ENCODE data around the gene PLTP.
"Not testable (repeated sequence)": the region's sequence is repeated elsewhere in the genome, so short reads cannot be mapped to it uniquely, and the experiment has no call there.

Gene PLTP

GRCh38 chr20:45911486-45912343 lies at the start of gene PLTP:
Gene PLTP, minus strand, starts transcription at chr20:45912155. Its CDS starts 703 bp downstream, at chr20:45911452.
- DNase-seq (ENCODE audit: low spot score), result no peak

DNA sequence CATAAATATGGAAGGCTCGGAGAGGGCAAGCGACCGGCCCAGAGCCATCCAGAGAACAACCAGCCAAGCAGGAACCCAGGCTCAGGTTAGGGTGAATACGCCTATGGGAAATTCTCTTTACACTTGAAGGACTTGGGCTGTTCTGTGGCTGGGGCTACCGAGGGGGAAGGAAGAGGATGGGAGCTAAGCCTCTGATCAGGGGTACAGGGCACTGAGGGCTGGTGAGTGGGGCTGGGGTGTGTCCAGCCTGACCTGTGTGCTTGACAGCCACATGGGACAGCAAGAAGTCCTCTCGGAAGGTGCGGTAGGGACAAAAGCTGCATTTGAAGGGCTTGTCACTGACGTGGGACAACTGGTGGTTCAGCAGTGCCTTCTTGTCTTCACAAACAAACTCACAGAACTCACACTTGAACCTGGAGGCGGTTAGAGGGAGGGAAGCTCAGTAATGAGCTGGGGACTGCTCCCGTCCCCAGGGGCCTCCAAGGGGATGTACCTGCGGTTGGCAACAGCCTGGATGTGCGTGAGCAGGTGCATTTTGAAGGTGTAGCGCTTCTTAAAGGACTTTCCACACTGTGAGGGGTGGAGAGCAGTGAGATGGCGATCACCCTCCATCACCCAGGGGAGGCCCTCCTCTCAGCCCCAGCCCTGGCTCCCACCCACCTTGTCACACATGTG lies 48.1 kb upstream of the PLTP start:
- DNase-seq (ENCODE audit: low spot score), result no peak

DNA sequence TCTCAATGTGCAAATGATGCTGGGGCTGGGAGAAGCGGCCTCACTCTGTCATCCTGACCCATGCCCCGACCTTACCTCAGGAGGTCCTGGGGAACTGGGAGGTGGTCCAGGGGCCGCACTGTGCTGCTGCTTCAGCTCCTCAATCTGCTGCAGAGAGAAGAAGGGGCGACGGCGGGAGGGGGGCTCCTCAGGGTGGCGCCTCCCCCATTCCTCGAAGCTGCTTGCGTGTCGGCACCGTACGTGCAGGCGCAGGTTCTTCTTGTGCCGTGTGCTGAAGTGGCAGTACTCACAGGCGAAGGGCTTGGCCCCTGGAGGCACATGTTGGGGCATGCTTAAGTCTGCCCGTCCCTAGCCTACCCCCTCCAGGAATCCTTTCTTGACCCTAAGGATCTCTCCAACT lies 47.2 kb upstream of the PLTP start:
- DNase-seq (ENCODE audit: low spot score), result no peak

GRCh38 chr20:45958593-45958992 lies 46.6 kb upstream of the PLTP start:
- no peak for DNase-seq (ENCODE audit: low spot score)

- DNase-seq (ENCODE audit: low spot score), result no peak
These were observed 45.3 kb upstream of the PLTP start for GRCh38 chr20:45957021-45957941.

- DNase-seq (ENCODE audit: low spot score), result not testable (repeated sequence)
These were observed 44.4 kb upstream of the PLTP start for GRCh38 chr20:45956326-45956725.

GRCh38 chr20:45953672-45954071 lies 41.7 kb upstream of the PLTP start:
- DNase-seq (ENCODE audit: low spot score), result no peak

DNA sequence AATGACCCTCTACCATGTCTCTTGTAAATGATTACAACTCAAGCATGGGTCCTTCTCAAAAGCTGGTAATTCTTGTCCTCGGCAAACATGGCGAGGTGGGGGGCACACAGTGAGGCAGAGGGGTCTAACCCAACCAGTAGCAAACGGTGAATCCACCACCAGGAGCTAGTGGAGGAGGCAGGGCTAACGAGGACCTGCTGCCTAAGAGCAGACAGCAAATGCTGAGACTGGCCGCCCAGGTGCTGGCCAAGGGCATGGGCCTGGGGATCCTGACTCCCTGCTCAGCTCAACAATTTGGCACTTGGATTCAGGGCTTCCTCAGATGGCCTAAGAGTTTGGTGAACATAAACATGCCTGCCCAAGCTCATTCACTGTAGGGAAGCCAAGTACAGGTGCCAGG lies 40.9 kb upstream of the PLTP start:
- no peak for DNase-seq (ENCODE audit: low spot score)

GRCh38 chr20:45951925-45952834 lies 40.2 kb upstream of the PLTP start:
- no peak for DNase-seq (ENCODE audit: low spot score)

- DNase-seq (ENCODE audit: low spot score), result no peak
These were observed 38.3 kb upstream of the PLTP start for GRCh38 chr20:45950330-45950646.

- no peak for DNase-seq (ENCODE audit: low spot score)
These were observed 37.8 kb upstream of the PLTP start for GRCh38 chr20:45949542-45950329.

DNA sequence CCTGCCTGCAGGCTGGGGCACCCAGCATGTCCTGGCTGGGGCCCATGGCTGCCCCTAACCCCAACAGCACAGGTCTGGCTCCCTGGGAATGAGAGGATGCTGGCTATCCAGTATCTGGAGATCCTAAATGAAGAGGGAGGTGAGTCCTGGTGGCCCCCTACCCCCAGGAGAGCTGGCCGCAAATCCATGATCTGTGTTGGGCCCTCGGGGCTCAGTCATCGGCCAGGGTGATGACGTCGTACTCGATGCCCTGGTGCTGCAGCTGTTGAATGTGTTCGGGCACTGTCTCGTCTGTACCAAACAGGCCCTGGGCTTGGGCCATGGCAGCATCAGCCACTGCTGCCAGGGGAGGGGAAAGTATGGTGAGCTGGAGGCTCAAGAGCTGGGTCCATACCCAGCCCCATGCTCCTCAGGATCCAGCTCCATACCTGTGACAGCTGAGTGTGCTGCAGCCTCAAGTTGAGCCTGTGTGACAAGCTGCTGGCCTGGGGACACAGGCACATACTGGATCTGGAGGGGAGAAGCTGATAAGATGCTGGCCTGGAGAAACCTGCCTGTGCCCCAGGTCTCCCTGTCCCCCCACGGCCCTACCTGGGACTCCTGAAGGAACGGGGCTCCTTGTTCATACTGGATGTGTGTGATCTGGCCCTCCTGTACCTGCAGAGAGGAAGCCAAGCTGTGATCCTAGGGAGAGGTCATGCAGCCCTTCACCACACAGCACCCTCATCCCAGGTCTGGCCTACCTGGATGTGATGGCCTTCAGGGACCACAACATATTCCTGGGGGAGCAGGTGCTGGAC lies 37.0 kb upstream of the PLTP start:
- no peak for DNase-seq (ENCODE audit: low spot score)

GRCh38 chr20:45948261-45948733 lies 36.3 kb upstream of the PLTP start:
- no peak for DNase-seq (ENCODE audit: low spot score)

DNA sequence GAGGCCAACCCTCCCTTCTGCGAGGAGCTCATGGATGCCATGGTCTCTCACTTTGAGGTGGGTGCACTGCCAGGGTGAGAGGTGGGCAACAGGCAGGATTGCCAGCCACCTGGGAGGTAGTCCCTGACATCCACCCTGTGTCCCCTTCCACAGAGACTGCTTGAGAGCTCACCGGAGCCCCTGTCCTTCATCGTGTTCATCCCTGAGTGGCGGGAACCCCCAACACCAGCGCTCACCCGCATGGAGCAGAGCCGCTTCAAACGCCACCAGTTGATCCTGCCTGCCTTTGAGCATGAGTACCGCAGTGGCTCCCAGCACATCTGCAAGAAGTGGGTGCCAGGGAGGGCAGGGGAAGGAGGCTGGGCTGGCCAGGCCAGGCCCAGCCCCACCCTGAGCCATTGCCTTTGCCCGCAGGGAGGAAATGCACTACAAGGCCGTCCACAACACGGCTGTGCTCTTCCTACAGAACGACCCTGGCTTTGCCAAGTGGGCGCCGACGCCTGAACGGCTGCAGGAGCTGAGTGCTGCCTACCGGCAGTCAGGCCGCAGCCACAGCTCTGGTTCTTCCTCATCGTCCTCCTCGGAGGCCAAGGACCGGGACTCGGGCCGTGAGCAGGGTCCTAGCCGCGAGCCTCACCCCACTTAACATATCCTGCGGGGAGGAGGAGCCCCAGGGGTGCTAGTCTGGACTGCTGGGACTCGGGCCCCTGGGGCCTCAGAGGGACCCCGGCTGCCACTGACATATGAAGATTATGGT lies 35.3 kb upstream of the PLTP start:
- DNase-seq (ENCODE audit: low spot score), result no peak

- DNase-seq (ENCODE audit: low spot score), result no peak
These were observed 34.4 kb upstream of the PLTP start for GRCh38 chr20:45946149-45946970.

DNA sequence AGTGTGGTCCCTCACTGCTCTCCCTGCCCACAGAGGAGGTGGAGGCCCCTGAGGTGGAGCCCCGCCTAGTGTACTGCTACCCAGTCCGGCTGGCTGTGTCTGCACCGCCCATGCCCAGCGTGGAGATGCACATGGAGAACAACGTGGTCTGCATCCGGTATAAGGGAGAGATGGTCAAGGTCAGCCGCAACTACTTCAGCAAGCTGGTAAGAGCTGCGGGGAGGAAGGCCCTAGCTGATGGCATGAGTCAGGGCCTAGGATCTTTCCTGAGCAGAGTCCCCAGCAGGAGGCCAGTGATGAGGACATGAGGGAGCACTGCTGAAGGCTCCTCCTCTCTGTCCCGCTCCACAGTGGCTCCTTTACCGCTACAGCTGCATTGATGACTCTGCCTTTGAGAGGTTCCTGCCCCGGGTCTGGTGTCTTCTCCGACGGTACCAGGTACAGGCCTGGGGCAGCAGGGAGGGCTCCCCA lies 33.8 kb upstream of the PLTP start:
- peak; percentile 37 for DNase-seq (ENCODE audit: low spot score)

- no peak for DNase-seq (ENCODE audit: low spot score)
These were observed 33.2 kb upstream of the PLTP start for GRCh38 chr20:45944965-45945677.

Measured in RKO (cell line).